Measurements from ENCODE around the gene GAPDHS.

GAPDHS gene

DNA sequence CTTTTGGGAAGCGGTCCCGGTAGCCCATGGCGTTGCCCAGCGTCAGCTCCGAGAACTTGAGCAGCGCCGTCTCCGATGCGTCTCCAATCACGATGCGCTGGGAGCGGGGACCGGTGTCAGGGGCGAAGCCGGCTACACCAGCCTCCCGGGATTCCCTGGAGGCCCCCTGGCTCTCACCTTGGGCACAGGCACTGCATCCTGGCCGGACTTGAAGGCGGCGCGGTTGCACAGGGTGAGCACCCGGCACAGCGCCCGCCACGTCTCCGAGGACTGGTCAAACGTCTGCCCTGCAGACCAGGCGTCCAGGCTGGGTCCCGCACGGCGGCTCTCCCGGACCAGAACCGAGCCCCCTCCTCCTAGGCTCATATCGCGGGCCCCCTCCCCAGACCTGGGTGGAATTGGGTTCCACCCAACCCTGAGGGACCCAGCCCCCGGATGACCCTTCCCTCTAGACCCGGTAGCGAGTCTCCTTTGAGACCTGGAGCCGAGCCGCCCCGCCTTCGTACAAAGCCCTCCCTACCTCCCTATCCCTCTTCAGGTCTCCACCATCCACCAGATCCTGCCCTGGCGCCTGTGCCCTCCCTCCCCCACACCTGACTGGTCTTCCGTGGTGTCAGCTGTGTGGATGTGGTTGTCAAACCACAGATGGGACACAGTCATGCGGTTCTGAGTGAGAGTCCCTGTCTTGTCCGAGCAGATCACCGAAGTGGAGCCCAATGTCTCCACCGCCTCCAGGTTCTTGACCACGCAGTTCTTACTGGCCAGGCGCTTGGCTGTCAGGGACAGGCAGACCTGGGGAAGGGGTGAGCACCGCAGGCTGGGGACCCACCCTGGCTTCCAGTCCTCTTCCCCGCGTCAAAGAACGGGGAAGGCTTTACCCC lies 25.4 kb downstream of the GAPDHS start:
- DNase-seq, result peak; percentile 21

DNA sequence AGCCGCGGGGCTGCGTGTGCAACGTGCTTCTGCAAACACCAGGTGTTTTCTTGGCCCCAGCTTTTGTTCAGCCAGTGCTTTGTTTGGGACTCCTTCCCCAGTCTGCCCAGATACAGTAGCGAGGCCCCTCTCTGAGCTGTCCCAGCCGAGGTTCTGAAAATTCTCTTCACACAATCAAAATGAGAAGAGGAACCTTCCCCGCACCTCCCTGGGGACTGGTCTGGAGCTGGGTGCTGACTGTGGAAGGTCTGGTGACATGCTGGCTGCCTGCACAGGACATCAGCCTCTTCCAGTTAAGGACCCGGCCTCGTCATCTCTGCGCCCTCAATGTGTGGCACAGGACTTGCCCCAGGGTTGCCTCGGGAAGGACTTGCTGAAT lies 26.0 kb downstream of the GAPDHS start:
- no peak for DNase-seq

GRCh38 chr19:35559781-35560180 lies 26.5 kb downstream of the GAPDHS start:
- DNase-seq, result no peak

- no peak for DNase-seq
These were observed 27.0 kb downstream of the GAPDHS start for GRCh38 chr19:35560271-35560670.

GRCh38 chr19:35560677-35561076 lies 27.4 kb downstream of the GAPDHS start:
- DNase-seq, result no peak

- DNase-seq, result no peak
These were observed 28.2 kb downstream of the GAPDHS start for GRCh38 chr19:35561436-35561835.

DNA sequence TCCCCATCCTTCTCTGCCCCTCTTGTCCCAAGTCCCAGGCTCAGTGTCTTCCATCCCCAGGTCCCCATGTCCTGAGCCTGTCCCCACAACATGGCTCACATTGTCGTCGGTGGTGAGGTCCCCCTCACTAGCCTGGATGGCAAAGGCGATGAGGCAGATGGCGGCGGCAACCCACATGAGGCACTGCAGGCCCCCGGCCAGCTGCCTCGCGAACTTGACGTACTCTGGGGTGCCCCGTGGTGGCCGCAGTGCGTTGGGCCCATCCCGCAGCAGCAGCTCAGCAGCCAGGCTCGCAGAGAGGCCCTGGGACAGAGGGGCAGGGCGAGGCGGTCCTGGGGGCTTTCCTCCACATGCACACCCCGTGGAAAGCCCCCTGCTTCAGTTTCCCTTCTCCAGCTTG lies 29.1 kb downstream of the GAPDHS start:
- no peak for DNase-seq

DNA sequence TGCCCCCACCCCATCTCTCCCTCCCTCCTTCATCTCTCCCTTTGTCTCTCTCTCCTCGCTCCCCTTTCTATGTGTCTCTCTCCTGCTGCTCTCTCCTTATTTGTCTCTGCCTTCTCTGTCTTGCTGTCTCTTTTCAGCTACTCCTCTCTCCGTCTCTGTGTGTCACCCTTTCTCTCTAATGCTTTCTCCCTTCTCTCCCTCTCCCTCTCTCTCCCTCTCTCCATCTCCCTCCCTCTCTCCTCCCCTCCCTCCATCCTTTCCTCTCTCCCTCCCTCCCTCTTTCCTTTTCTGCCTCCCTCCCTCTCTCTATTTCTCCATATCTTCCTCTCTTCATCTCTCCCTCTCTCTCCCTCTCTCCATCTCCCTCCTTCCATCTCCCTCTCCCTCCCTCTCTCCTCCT lies 29.5 kb downstream of the GAPDHS start:
- no peak for DNase-seq

GRCh38 chr19:35563207-35563829 lies 30.1 kb downstream of the GAPDHS start, which contains the start of gene ATP4A:
TSS of gene ATP4A (minus strand) at chr19:35563658. CDS start at chr19:35563629, 29 bp downstream.
- no peak for DNase-seq

GRCh38 chr19:35565016-35565856 lies 32.0 kb downstream of the GAPDHS start:
- no peak for DNase-seq

- DNase-seq, result no peak
These were observed 33.5 kb downstream of the GAPDHS start for GRCh38 chr19:35566738-35567137.

DNA sequence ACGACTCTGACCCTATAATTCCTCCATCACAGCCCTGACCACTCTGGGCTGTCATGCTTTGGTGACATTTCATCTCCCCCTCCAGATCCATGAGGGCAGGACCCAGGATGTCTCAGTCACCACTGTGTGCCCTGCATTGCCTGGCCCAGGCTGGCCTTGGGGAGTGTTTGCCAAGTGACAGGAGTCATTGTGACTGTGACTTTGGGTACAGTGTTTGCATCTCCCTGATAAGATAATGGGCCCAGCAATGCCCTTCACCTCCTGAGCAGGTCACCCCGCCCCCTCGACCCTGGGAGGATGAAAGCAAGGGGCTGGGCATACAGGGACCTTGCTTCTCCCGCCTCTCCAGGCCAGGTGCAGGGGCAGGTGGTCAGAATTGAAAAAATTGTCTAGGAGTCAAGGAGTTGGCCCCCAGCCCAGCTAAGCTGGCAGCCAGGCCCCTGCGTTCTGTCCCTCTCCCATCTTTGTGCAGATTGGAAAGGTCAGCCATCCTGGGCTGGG lies 36.1 kb downstream of the GAPDHS start:
- no peak for DNase-seq

GRCh38 chr19:35571406-35571965 lies 38.2 kb downstream of the GAPDHS start:
- DNase-seq, result no peak

DNA sequence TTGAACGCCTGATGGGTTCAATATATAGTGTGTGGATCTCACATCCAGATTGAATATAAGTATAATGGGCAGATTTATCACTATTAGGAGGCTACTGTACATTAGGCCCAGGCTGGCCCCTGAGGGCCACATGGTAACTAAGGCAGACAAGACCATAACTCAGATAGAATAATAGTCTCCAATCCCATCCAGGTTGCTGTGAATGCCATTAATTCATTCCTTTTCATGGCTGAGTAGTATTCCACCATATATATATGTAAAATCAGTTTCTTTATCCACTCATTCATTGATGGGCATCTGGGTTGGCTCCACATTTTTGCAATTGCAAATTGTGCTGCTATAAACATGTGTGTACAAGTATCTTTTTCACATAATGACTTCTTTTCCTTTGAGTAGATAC lies 44.7 kb downstream of the GAPDHS start:
- no peak for DNase-seq

DNA sequence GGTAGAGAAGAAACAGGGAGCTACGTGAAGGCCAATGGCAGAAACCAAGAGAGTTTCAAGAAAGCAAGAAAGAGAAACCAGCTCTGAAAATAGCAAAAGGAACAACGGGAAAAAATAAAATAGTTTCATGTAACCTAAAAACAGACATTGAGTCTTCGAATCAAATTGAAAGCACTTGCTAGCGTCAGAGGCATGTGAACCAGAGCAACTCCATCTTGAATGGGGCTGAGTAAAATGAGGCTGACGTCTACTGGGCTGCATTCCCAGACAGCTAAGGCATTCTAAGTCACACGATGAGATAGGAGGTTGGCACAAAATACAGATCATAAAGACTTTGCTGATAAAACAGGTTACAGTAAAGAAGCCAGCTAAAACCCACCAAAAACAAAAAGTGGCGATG lies 45.5 kb downstream of the GAPDHS start:
- DNase-seq, result no peak

DNA sequence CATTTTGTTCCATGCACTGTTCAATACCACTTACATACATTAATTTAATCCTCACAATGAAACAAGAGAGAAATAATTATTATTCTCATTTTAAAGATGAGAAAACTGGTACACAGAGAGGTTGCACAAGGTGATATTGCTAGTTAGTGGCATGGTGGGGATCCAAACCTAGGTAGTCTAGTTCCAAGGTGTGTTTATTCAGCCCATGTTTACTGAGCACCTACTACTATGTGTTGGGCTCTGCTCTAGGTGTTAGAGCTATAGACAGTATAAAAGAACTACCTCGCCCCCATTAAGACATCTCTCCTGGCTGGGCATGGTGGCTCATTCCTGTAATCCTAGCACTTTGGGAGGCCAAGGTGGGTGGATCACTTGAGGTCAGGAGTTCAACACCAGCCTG lies 49.5 kb downstream of the GAPDHS start:
- no peak for DNase-seq

- DNase-seq, result no peak
These were observed 52.6 kb downstream of the GAPDHS start, which contains the start of gene PMIS2 for GRCh38 chr19:35585848-35586247. TSS of gene PMIS2 (plus strand) at chr19:35586173. CDS start at chr19:35586260, 87 bp downstream.

- no peak for DNase-seq
These were observed 54.1 kb downstream of the GAPDHS start for GRCh38 chr19:35587321-35587720.

DNA sequence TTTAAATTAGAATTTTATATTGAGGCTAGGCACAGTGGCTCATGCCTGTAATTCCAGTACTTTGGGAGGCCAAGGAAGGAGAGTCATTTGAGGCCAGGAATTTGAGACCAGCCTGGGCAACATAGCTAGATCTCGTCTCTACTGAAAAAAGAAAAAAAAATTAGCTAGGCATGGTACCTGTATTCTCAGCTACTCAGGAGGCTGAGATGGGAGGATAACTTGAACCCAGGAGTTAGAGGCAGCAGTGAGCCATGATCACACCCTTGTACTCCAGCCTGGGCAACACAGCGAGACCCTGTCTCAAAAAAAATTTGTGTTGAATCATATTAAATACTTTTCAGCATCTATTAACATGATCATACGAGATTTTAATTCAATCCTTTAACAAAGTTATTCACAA lies 57.6 kb downstream of the GAPDHS start:
- DNase-seq, result no peak

- no peak for DNase-seq
These were observed 59.0 kb downstream of the GAPDHS start for GRCh38 chr19:35592226-35592625.

All from activated CD4-positive, CD25-positive, alpha-beta regulatory T cell treated with anti-CD3 and anti-CD28 coated beads, Interleukin-2, amount 50 U/mL, for 72 hours (primary cell).